Measurements from ENCODE around the gene CLSTN2. TPM values are rescaled to one million over a fixed set of nuclear protein-coding genes. Genes with fewer than 3 reads are reported as not detected.

Gene CLSTN2
- total RNA-seq, 2 donors from 2014 or later = 0.82 to 1.3 TPM

DNA sequence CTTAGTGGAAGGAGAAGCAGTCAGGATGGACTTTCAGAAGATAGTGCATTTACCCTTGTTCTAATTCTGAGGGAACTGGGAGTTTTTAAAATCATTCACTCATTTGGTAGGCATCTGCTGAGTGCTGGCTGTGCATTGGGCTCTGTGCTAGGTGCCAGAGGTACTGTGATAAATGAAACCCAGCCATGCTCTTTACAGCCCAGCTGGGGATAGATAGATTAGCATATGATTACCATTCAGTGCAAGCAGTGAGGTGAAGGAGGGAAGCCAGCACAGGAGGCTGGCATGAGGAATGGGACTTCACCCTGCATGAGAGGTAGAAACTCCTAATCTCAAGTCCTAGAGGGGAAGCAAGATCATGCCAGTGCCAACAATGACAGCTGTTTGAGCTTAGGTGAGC is 381.0 kb downstream of the CLSTN2 start:
- TF ChIP-seq CTCF (IDR thresholded peaks at IDR 0.05) = no peak
- no peaks in the 10 kb centered on the region for H3K27me3 ChIP-seq
- H3K27ac ChIP-seq = no peak overlapping the region
- no peaks in the 10 kb centered on the region for H3K36me3 ChIP-seq
- H3K9ac ChIP-seq (ENCODE audit: low read depth in 2 of 2, low read length in 2 of 2) = no peak overlapping the region
- intact Hi-C loops (cut with DNase I) = no loop called here
- no peak overlapping the region for H3K4me3 ChIP-seq
- H3K9me3 ChIP-seq = no peaks in the 10 kb centered on the region
- no peak for DNase-seq
- H3K4me1 ChIP-seq = no peaks in the 10 kb centered on the region

DNA sequence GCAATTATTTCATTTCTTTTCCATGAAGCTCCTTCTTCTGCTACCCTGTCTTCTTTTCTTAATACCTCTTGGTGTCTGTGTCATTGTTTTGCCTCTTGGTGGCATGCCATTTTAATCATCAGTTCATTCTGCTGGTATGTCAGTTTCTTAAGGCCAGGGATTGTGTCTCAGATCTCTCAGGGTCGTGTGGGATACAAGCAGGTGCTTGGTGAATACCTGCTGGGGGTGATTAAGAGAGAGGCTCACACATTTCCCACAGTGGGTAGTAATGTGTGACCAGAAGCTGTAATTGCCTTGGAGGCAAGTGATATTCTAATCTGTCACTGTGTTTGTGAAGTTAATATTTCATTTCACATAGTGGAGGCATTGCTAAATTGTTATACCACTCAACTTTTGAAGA is 381.5 kb downstream of the CLSTN2 start:
- Histone ChIP-seq H3K27me3 (no peaks in the 10 kb centered on the region), H3K4me3 (no peak overlapping the region), H3K9me3 (no peaks in the 10 kb centered on the region), H3K9ac (ENCODE audit: low read depth in 2 of 2, low read length in 2 of 2) (no peak overlapping the region), H3K27ac (no peak overlapping the region), H3K36me3 (no peaks in the 10 kb centered on the region), H3K4me1 (no peaks in the 10 kb centered on the region)
- TF ChIP-seq CTCF (IDR thresholded peaks at IDR 0.05) = no peak
- DNase-seq = no peak
- intact Hi-C loops (cut with DNase I) = no loop called here

GRCh38 chr3:140316868-140317400 is 381.9 kb downstream of the CLSTN2 start:
- no peak overlapping the region for H3K27ac ChIP-seq
- H3K9me3 ChIP-seq = no peaks in the 10 kb centered on the region
- intact Hi-C loops (cut with DNase I) = no loop called here
- no peak for DNase-seq
- H3K4me3 ChIP-seq = no peak overlapping the region
- H3K4me1 ChIP-seq = no peaks in the 10 kb centered on the region
- H3K36me3 ChIP-seq = no peaks in the 10 kb centered on the region
- H3K9ac ChIP-seq (ENCODE audit: low read depth in 2 of 2, low read length in 2 of 2) = no peak overlapping the region
- no peak for TF ChIP-seq CTCF (IDR thresholded peaks at IDR 0.05)
- H3K27me3 ChIP-seq = no peaks in the 10 kb centered on the region

GRCh38 chr3:140319739-140320138 is 384.8 kb downstream of the CLSTN2 start:
- Histone ChIP-seq H3K36me3 (no peaks in the 10 kb centered on the region), H3K27me3 (no peaks in the 10 kb centered on the region), H3K27ac (no peak overlapping the region), H3K4me3 (no peak overlapping the region), H3K9ac (ENCODE audit: low read depth in 2 of 2, low read length in 2 of 2) (no peak overlapping the region), H3K9me3 (no peaks in the 10 kb centered on the region), H3K4me1 (no peaks in the 10 kb centered on the region)
- no peak for DNase-seq
- TF ChIP-seq CTCF (IDR thresholded peaks at IDR 0.05) = no peak
- intact Hi-C loops (cut with DNase I) = no loop called here

GRCh38 chr3:140323561-140323960 is 388.6 kb downstream of the CLSTN2 start:
- H3K9ac ChIP-seq (ENCODE audit: low read depth in 2 of 2, low read length in 2 of 2) = no peak overlapping the region
- H3K27ac ChIP-seq = no peak overlapping the region
- intact Hi-C loops (cut with DNase I) = no loop called here
- H3K9me3 ChIP-seq = no peaks in the 10 kb centered on the region
- TF ChIP-seq CTCF (IDR thresholded peaks at IDR 0.05) = no peak
- no peaks in the 10 kb centered on the region for H3K27me3 ChIP-seq
- no peak overlapping the region for H3K4me3 ChIP-seq
- H3K36me3 ChIP-seq = no peaks in the 10 kb centered on the region
- no peaks in the 10 kb centered on the region for H3K4me1 ChIP-seq
- DNase-seq = no peak

All from colonic mucosa (tissue), 4 donors.